ENCODE data around the gene RAPGEF3. TPM values are rescaled to one million over a fixed set of nuclear protein-coding genes. Genes with fewer than 3 reads are reported as not detected.

The RAPGEF3 gene
- total and polyA plus RNA-seq, 2 of the 8 experiments (the other 6 are each of a cell fraction or from before 2014, with no cell fraction given), result 5.0 to 9.4 TPM

GRCh38 chr12:47757364-47757839, 1.3 kb downstream of the RAPGEF3 start (continued):
- TF ChIP-seq RNF2 (IDR thresholded peaks at IDR 0.05; ENCODE audit: borderline replicate concordance, low read depth, low read length, missing control alignments, poor library complexity, severe bottlenecking) (no peak), ASH2L (IDR thresholded peaks at IDR 0.05; ENCODE audit: low read length) (no peak), CBX8 (IDR thresholded peaks at IDR 0.05; ENCODE audit: borderline replicate concordance, low read depth, low read length) (no peak), SIRT6 (IDR thresholded peaks at IDR 0.05; ENCODE audit: low read length) (no peak), KDM1A (IDR thresholded peaks at IDR 0.05; ENCODE audit: borderline replicate concordance, low read length) (no peak)
- TF ChIP-seq, protein P1, sequence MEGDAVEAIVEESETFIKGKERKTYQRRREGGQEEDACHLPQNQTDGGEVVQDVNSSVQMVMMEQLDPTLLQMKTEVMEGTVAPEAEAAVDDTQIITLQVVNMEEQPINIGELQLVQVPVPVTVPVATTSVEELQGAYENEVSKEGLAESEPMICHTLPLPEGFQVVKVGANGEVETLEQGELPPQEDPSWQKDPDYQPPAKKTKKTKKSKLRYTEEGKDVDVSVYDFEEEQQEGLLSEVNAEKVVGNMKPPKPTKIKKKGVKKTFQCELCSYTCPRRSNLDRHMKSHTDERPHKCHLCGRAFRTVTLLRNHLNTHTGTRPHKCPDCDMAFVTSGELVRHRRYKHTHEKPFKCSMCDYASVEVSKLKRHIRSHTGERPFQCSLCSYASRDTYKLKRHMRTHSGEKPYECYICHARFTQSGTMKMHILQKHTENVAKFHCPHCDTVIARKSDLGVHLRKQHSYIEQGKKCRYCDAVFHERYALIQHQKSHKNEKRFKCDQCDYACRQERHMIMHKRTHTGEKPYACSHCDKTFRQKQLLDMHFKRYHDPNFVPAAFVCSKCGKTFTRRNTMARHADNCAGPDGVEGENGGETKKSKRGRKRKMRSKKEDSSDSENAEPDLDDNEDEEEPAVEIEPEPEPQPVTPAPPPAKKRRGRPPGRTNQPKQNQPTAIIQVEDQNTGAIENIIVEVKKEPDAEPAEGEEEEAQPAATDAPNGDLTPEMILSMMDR (IDR thresholded peaks at IDR 0.05; ENCODE audit: control extremely low read depth in 1 of 3, insufficient read depth in 1 of 3, low read depth in 1 of 3, low read length in 3 of 3), result no peak

Data from H1 (cell line).